Mucosa of rectum (tissue), 2 donors: Measurements from ENCODE around the gene SORL1.

Experiments used
- H3K27ac ChIP-seq, 2 donors: one replicate each; pipeline ENCODE4 v1.7.0; 2013; ENCODE audit warnings: inconsistent platforms in 2 of 2, low read depth in 2 of 2, low read length in 2 of 2
- H3K27me3 ChIP-seq, 2 donors: one replicate each; pipeline ENCODE4 v1.7.0; 2013; ENCODE audit warnings: low read length in 2 of 2; ENCODE audit not compliant: control insufficient read depth in 2 of 2, insufficient read depth in 2 of 2
- H3K36me3 ChIP-seq, 2 donors: one replicate each; pipeline ENCODE4 v1.7.0; 2013; ENCODE audit warnings: low read length in 2 of 2; ENCODE audit not compliant: control insufficient read depth in 2 of 2, insufficient read depth in 2 of 2
- H3K4me1 ChIP-seq, 2 donors: one replicate each; pipeline ENCODE4 v1.7.0; 2013; ENCODE audit warnings: low read length in 2 of 2, mild to moderate bottlenecking in 1 of 2; ENCODE audit not compliant: control insufficient read depth in 2 of 2, insufficient read depth in 2 of 2
- H3K4me3 ChIP-seq, 2 donors: one replicate each; pipeline ENCODE4 v1.7.0; 2013; ENCODE audit warnings: low read length in 2 of 2
- H3K9ac ChIP-seq, 2 donors: one replicate each; pipeline ENCODE4 v1.7.0; 2013; ENCODE audit warnings: low read length in 2 of 2, low read depth in 1 of 2, mild to moderate bottlenecking in 1 of 2
- H3K9me3 ChIP-seq, 2 donors: one replicate each; pipeline ENCODE4 v1.7.0; 2013; ENCODE audit warnings: low read length in 2 of 2; ENCODE audit not compliant: control insufficient read depth in 2 of 2
- donor health status: healthy.
- donor health status: Normal muscosa, but diverticular disease.

Gene SORL1

DNA sequence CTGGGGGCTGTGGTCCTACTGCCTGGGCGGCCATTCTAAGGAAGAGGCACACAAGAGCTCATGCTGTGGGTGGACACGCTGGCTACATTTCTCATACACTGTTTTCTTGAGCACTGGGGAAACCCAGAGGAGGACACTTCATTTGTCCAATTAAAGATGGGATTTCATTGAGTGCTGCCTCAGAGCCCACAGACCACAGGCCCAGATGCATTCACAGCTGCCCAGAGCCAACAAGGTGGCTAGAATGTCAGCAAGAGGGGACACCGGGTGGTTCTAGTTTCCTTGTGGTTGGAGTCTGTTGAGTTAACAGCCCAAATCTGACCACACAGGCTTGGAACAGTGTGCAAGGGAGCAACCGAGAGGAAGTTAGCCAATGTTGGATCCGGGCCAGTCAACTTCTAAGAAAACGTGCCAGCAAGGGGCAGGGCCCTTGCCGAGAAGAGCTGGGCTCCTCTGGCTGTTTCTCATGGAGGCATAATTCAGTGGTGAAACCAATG is 35.0 kb upstream of the SORL1 start:
- Histone ChIP-seq H3K9me3 (no peaks in the 10 kb centered on the region), H3K4me3 (peak overlapping the region; percentile 2 to 33), H3K4me1 (peaks cover 18 to 26% of the 10 kb centered on the region in 2 donors), H3K27ac (peak overlapping the region; percentile 69 to 80), H3K9ac (peak overlapping the region in 1 of 2 donors; percentile 2), H3K27me3 (no peaks in the 10 kb centered on the region), H3K36me3 (no peaks in the 10 kb centered on the region)

DNA sequence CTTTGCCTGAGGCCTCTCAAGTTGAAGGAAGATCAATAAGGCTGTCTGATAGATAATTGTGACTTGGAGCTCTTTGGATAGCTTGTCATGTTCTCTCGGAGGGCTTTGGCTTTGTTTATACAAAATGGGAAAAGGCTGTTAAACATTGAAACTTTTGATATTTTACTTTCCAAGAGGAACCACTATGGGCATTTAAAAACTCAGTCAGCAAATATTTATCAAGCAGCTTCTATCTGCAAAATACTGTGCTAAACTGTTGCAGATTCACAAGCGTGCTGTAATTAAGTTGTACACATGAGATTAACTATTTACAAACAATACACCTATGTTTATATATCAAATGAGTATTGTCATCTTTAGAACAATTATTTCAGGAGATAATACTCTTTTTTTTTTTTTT is 34.5 kb upstream of the SORL1 start:
- H3K4me1 ChIP-seq = peaks cover 18 to 26% of the 10 kb centered on the region in 2 donors
- H3K4me3 ChIP-seq = peak overlapping the region in 1 of 2 donors; percentile 2
- peak overlapping the region; percentile 69 to 80 for H3K27ac ChIP-seq
- no peak overlapping the region for H3K9ac ChIP-seq
- no peaks in the 10 kb centered on the region for H3K36me3 ChIP-seq
- H3K27me3 ChIP-seq = no peaks in the 10 kb centered on the region
- H3K9me3 ChIP-seq = no peaks in the 10 kb centered on the region

- H3K9ac ChIP-seq = no peak overlapping the region
- peak overlapping the region in 1 of 2 donors; percentile 20 for H3K27ac ChIP-seq
- H3K4me3 ChIP-seq = no peak overlapping the region
- no peaks in the 10 kb centered on the region for H3K36me3 ChIP-seq
- H3K9me3 ChIP-seq = no peaks in the 10 kb centered on the region
- H3K4me1 ChIP-seq = peaks cover 18 to 26% of the 10 kb centered on the region in 2 donors
- H3K27me3 ChIP-seq = no peaks in the 10 kb centered on the region
Observed at GRCh38 chr11:121418625-121419114, 33.4 kb upstream of the SORL1 start.

DNA sequence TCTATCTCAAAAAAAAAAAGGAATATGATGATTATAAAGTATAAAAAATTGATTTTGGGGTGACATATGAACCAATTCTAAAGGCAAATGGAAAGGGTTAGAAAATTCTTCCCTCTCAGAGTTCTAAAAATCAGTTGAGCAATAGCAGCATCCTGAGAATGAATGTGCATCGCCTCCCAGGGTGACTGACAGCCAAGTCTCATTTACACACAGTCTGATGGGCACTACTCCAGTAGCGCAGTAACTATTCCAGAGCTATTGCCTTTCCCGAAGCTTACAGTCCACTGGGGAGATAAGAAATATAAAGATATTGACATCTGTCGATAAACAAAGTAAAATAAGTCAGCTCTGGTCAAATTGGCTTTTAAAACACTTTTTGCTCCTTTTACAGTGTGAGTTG is 32.3 kb upstream of the SORL1 start:
- Histone ChIP-seq H3K36me3 (no peaks in the 10 kb centered on the region), H3K9me3 (no peaks in the 10 kb centered on the region), H3K27ac (no peak overlapping the region), H3K27me3 (no peaks in the 10 kb centered on the region), H3K4me3 (no peak overlapping the region), H3K4me1 (peaks cover 18 to 26% of the 10 kb centered on the region in 2 donors), H3K9ac (no peak overlapping the region)

- Histone ChIP-seq H3K27me3 (no peaks in the 10 kb centered on the region), H3K9ac (no peak overlapping the region), H3K4me1 (peaks cover 18 to 26% of the 10 kb centered on the region in 2 donors), H3K27ac (no peak overlapping the region), H3K4me3 (no peak overlapping the region), H3K9me3 (no peaks in the 10 kb centered on the region), H3K36me3 (no peaks in the 10 kb centered on the region)
Observed at GRCh38 chr11:121420398-121420797, 31.7 kb upstream of the SORL1 start.

GRCh38 chr11:121421149-121421901 is 30.8 kb upstream of the SORL1 start:
- Histone ChIP-seq H3K27me3 (peaks cover 0 to 2% of the 10 kb centered on the region in 2 donors), H3K4me1 (peaks cover 13 to 19% of the 10 kb centered on the region in 2 donors), H3K27ac (no peak overlapping the region), H3K9ac (no peak overlapping the region), H3K36me3 (no peaks in the 10 kb centered on the region), H3K4me3 (no peak overlapping the region), H3K9me3 (no peaks in the 10 kb centered on the region)

DNA sequence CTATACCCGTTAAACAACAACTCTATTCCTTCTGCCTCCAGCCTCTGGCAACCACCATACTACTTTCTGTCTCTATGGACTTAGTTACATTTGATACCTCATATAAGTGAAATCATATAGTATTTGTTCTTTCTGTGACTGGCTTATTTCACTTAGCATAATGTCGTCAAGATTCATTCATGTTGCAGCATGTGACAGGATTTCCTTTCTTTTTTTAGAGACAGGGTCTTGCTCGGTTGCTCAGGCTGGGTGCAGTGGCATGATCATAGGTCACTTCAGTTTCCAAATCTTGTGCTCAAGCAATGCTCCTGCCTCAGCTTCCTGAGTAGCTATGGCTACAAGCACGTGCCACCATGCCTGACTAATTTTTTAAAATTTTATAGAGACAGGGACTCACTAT is 29.4 kb upstream of the SORL1 start:
- no peak overlapping the region for H3K27ac ChIP-seq
- H3K9ac ChIP-seq = no peak overlapping the region
- peaks cover 0 to 2% of the 10 kb centered on the region in 2 donors for H3K27me3 ChIP-seq
- H3K4me3 ChIP-seq = no peak overlapping the region
- H3K4me1 ChIP-seq = peaks cover 5 to 9% of the 10 kb centered on the region in 2 donors
- no peaks in the 10 kb centered on the region for H3K9me3 ChIP-seq
- H3K36me3 ChIP-seq = no peaks in the 10 kb centered on the region

GRCh38 chr11:121425828-121426227 is 26.3 kb upstream of the SORL1 start:
- Histone ChIP-seq H3K9ac (no peak overlapping the region), H3K27ac (no peak overlapping the region), H3K36me3 (no peaks in the 10 kb centered on the region), H3K9me3 (no peaks in the 10 kb centered on the region), H3K27me3 (peaks cover 0 to 2% of the 10 kb centered on the region in 2 donors), H3K4me3 (no peak overlapping the region), H3K4me1 (no peaks in the 10 kb centered on the region)

DNA sequence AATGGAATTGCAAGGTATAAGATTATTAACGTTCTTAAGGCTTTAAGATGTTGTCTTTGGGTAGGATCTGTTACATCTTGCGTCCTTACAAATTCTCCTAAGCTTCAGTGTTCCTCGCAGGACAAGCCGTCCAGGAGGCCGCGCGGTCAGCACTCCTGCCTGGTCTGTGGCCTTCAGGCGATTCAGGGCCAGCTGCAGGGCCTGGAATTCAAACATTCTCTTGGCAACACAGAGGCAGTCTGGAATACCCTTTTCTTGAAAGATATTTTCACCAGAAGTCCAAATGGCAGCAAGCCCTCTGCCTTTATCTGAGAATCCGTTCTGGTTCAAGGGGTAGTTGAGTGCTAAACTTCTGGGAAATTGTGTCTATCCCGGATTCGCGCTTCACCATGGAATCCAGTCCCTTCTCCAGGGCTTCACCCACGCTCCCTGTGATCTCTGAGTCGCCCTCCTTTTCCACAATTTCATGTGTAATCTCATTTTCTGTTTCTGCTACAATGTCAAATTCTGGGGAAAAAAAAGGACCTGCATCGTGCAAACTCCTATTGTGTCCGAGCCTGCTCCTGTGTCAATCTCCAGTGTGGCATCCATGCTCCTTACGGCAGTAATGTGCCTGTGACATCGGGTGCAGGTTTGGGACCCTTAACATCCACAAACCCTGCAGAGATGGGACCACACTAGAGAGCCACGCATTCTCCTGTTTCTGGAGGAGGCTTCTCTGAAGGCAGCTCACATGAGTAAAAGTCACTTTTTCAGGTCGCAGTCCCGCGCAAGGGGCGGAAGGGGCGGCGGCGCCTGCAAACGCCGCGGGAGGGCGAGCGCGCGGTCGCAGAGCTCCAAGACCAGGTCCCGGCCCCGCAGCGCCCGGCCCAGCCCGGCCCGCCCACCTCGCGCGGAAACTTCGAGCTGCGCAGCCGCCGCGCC is 25.4 kb upstream of the SORL1 start:
- no peaks in the 10 kb centered on the region for H3K9me3 ChIP-seq
- peaks cover 0 to 2% of the 10 kb centered on the region in 2 donors for H3K27me3 ChIP-seq
- H3K4me3 ChIP-seq = peak overlapping the region; percentile 41 to 44
- no peaks in the 10 kb centered on the region for H3K4me1 ChIP-seq
- H3K36me3 ChIP-seq = no peaks in the 10 kb centered on the region
- no peak overlapping the region for H3K9ac ChIP-seq
- H3K27ac ChIP-seq = no peak overlapping the region

DNA sequence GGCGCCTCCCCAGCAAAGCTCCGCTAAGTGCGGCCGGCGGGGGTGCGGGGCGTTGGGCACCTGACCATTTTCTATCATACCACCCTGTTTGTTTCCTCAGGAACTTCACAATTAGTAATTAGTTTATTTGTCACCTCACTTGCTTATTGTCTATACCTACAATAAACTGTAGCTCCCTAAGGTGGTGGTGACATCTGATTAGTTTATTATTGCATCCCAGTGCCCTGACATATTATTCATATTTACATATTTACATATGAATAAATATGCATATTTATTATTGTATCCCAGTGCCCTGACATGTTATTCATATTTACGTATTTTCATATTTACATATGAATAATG is 24.7 kb upstream of the SORL1 start:
- no peaks in the 10 kb centered on the region for H3K9me3 ChIP-seq
- no peak overlapping the region for H3K9ac ChIP-seq
- H3K4me1 ChIP-seq = no peaks in the 10 kb centered on the region
- H3K27me3 ChIP-seq = peaks cover 0 to 2% of the 10 kb centered on the region in 2 donors
- no peak overlapping the region for H3K27ac ChIP-seq
- no peaks in the 10 kb centered on the region for H3K36me3 ChIP-seq
- H3K4me3 ChIP-seq = peak overlapping the region; percentile 44 to 55
